Upper lobe of left lung (tissue), 6 donors: ENCODE results near the gene BMPR2. TPM values are rescaled to one million over a fixed set of nuclear protein-coding genes. Genes with fewer than 3 reads are reported as not detected.

Experiments
- ATAC-seq, 2 donors: fragments of 200-7000 bp; cut with Tn5 transposase; one replicate each; pipeline ENCODE4 v1.9.1; 2022; ENCODE audit warnings: mild to moderate bottlenecking in 2 of 2, moderate library complexity in 2 of 2; ENCODE audit not compliant: low FRiP score in 2 of 2
- DNase-seq, 2 donors: peaks; one replicate each; pipeline ENCODE4 v3.0.0-alpha.2; 2019 to 2020
- H3K27ac ChIP-seq, 4 donors: fragments of 200-600 bp; sonication (generic); one replicate each; pipeline ENCODE4 v1.5.1; 2016 to 2019
- H3K27me3 ChIP-seq, 4 donors: fragments of 200-600 bp; sonication (generic); one replicate each; pipeline ENCODE4 v1.5.1; 2017 to 2019
- H3K36me3 ChIP-seq, 4 donors: fragments of 200-600 bp; sonication (generic); one replicate each; pipeline ENCODE4 v1.5.1; 2016 to 2019
- H3K4me1 ChIP-seq, 4 donors: fragments of 200-600 bp; sonication (generic); one replicate each; pipeline ENCODE4 v1.5.1; 2018 to 2019
- H3K4me3 ChIP-seq, 4 donors: fragments of 200-600 bp; sonication (generic); one replicate each; pipeline ENCODE4 v1.5.1; 2017 to 2019; ENCODE audit warnings: mild to moderate bottlenecking in 2 of 4, moderate library complexity in 1 of 4
- H3K9me3 ChIP-seq, 4 donors: fragments of 200-600 bp; sonication (generic); one replicate each; pipeline ENCODE4 v1.5.1; 2018 to 2019
- CTCF ChIP-seq, 6 experiments: fragments of 450-650 bp in 4 of 6; fragments of 200-600 bp in 2 of 6; sonication (generic) in 2 of 6; IDR thresholded peaks; one replicate each; pipeline ENCODE4 v1.5.1; 2016 to 2019; ENCODE audit warnings: antibody characterized with exemption in 6 of 6
- EP300 ChIP-seq, 4 donors: sonication (generic); formaldehyde crosslinking; IDR thresholded peaks; one replicate each; pipeline ENCODE4 v1.5.1; 2017; ENCODE audit warnings: antibody characterized with exemption in 4 of 4, control low read depth in 2 of 4
- POLR2A ChIP-seq, 4 donors: fragments of 450-650 bp; IDR thresholded peaks; one replicate each; pipeline ENCODE4 v1.5.1; 2016 to 2017; ENCODE audit warnings: antibody characterized with exemption in 4 of 4, mild to moderate bottlenecking in 2 of 4
- POLR2AphosphoS5 ChIP-seq, 2 donors: sonication (generic); formaldehyde crosslinking; IDR thresholded peaks; one replicate each; pipeline ENCODE4 v1.5.1; 2017; ENCODE audit warnings: antibody characterized with exemption in 2 of 2
- WGBS, 2 donors: methylation state at CpG; one replicate each; pipeline ENCODE4 v1.1.5; 2017 to 2018; 5-methylcytosine and 5-hydroxymethylcytosine counted together
- total RNA-seq, 6 donors: library from RNA; depleted of rRNA in 4 of 6; stranded (reverse); fragments of >200 nt in 4 of 6; gene quantifications; one replicate each; pipeline versions ENCODE4 v1.1.0 to v1.2.1, GENCODE V29; 2016 to 2021
- donor health status: DM: no; HTN: no; CAD: no; lungs with moderate emphysema.
- donor health status: DM: no; HTN: yes; CAD: no; lungs with severe emphysema.

Gene BMPR2
- total RNA-seq, 6 donors from 2014 or later: 23.0 to 133 (median 77.2) TPM

GRCh38 chr2:202418511-202418910 is 42.4 kb downstream of the BMPR2 start:
- peaks cover 28 to 40% (median 32%) of the 10 kb centered on the region in 4 donors for H3K4me1 ChIP-seq
- H3K27me3 ChIP-seq: no peaks in the 10 kb centered on the region
- peak overlapping the region in 1 of 4 donors; percentile 48 for H3K27ac ChIP-seq
- ATAC-seq: no peak
- no peaks in the 10 kb centered on the region for H3K9me3 ChIP-seq
- no peaks in the 10 kb centered on the region for H3K36me3 ChIP-seq
- no peak for TF ChIP-seq CTCF (IDR thresholded peaks at IDR 0.05)
- no peak for TF ChIP-seq POLR2A (IDR thresholded peaks at IDR 0.05)
- no peak for TF ChIP-seq POLR2AphosphoS5 (IDR thresholded peaks at IDR 0.05)
- no peak for TF ChIP-seq EP300 (IDR thresholded peaks at IDR 0.05)
- DNase-seq: no peak
- H3K4me3 ChIP-seq: no peak overlapping the region

GRCh38 chr2:202423139-202423538 is 47.0 kb downstream of the BMPR2 start:
- Histone ChIP-seq H3K4me3 (no peak overlapping the region), H3K4me1 (peaks cover 22 to 38% (median 33%) of the 10 kb centered on the region in 4 donors), H3K27ac (no peak overlapping the region), H3K9me3 (no peaks in the 10 kb centered on the region), H3K27me3 (no peaks in the 10 kb centered on the region), H3K36me3 (no peaks in the 10 kb centered on the region)
- DNase-seq (no peak), ATAC-seq (no peak)
- no peak for TF ChIP-seq CTCF (IDR thresholded peaks at IDR 0.05)
- no peak for TF ChIP-seq EP300 (IDR thresholded peaks at IDR 0.05)
- TF ChIP-seq POLR2A (IDR thresholded peaks at IDR 0.05): no peak
- TF ChIP-seq POLR2AphosphoS5 (IDR thresholded peaks at IDR 0.05): no peak
- 63% methylated on average over 2 of the region's 2 CpGs for WGBS, 2 donors

GRCh38 chr2:202425036-202425435 is 48.9 kb downstream of the BMPR2 start:
- WGBS, 2 donors: 80 to 81% methylated on average over 4 to 5 of the region's 5 CpGs
- DNase-seq: no peak
- Histone ChIP-seq H3K4me1 (peaks cover 14 to 48% (median 27%) of the 10 kb centered on the region in 4 donors), H3K4me3 (no peak overlapping the region), H3K9me3 (no peaks in the 10 kb centered on the region), H3K27me3 (no peaks in the 10 kb centered on the region), H3K36me3 (no peaks in the 10 kb centered on the region), H3K27ac (no peak overlapping the region)
- no peak for ATAC-seq
- TF ChIP-seq POLR2A (IDR thresholded peaks at IDR 0.05) (no peak), POLR2AphosphoS5 (IDR thresholded peaks at IDR 0.05) (no peak), CTCF (IDR thresholded peaks at IDR 0.05) (no peak), EP300 (IDR thresholded peaks at IDR 0.05) (no peak)

GRCh38 chr2:202426751-202427150 is 50.6 kb downstream of the BMPR2 start:
- no peak overlapping the region for H3K4me3 ChIP-seq
- 51 to 54% methylated on average over 8 of the region's 8 CpGs for WGBS, 2 donors
- H3K27ac ChIP-seq: peak overlapping the region in 1 of 4 donors; percentile 0

More at GRCh38 chr2:202426751-202427150, 50.6 kb downstream of the BMPR2 start:
- no peaks in the 10 kb centered on the region for H3K9me3 ChIP-seq
- H3K4me1 ChIP-seq: peaks cover 6 to 43% (median 28%) of the 10 kb centered on the region in 4 donors
- no peaks in the 10 kb centered on the region for H3K36me3 ChIP-seq
- no peak for TF ChIP-seq POLR2AphosphoS5 (IDR thresholded peaks at IDR 0.05)
- TF ChIP-seq POLR2A (IDR thresholded peaks at IDR 0.05): no peak
- no peak for TF ChIP-seq CTCF (IDR thresholded peaks at IDR 0.05)
- TF ChIP-seq EP300 (IDR thresholded peaks at IDR 0.05): no peak
- ATAC-seq (no peak), DNase-seq (no peak)
- no peaks in the 10 kb centered on the region for H3K27me3 ChIP-seq
